LNCAP (cell line): ENCODE measurements around the gene SNCA.

Experiments used
- CTCF ChIP-seq: fragments of 450-650 bp; IDR thresholded peaks from 2 replicates; pipeline ENCODE4 v1.5.1; 2017; ENCODE audit warnings: mild to moderate bottlenecking

The SNCA gene

GRCh38 chr4:89753601-89754066 is 83.3 kb downstream of the SNCA start:
- no peak for TF ChIP-seq CTCF

- TF ChIP-seq CTCF, result no peak
These were observed 83.9 kb downstream of the SNCA start for GRCh38 chr4:89752932-89753598.

GRCh38 chr4:89751416-89751815 is 85.5 kb downstream of the SNCA start:
- no peak for TF ChIP-seq CTCF

- no peak for TF ChIP-seq CTCF
These were observed 90.6 kb downstream of the SNCA start for GRCh38 chr4:89746377-89746776.

- TF ChIP-seq CTCF, result no peak
These were observed 91.3 kb downstream of the SNCA start for GRCh38 chr4:89745708-89746107.

GRCh38 chr4:89744914-89745313 is 92.0 kb downstream of the SNCA start:
- TF ChIP-seq CTCF, result no peak

- TF ChIP-seq CTCF, result no peak
These were observed 95.2 kb downstream of the SNCA start for GRCh38 chr4:89741768-89742167.
